PC-9 (cell line): ENCODE data around the gene FST. TPM values are rescaled to one million over a fixed set of nuclear protein-coding genes. Genes with fewer than 3 reads are reported as not detected.

Experiments used
- BruUV-seq: library from RNA; stranded (reverse); fragments of 400-500 nt; replicated peaks from 2 replicates; lab custom pipeline; 2021; lab: Mats Ljungman, UMichigan
- CTCF ChIA-PET: fragments of 300-600 bp; sonication (Branson Sonifier 250); formaldehyde crosslinking; loops from one replicate; lab custom pipeline; 2022; ENCODE audit warnings: antibody characterized with exemption; lab: Charles Lee
- POLR2A ChIA-PET: fragments of 300-600 bp; sonication (Branson Sonifier 250); formaldehyde crosslinking; loops from one replicate; lab custom pipeline; 2022; ENCODE audit warnings: antibody characterized with exemption; ENCODE audit not compliant: unreplicated experiment; lab: Charles Lee
- DNase-seq, 2 experiments: peaks; one replicate each; pipeline versions ENCODE4 v3.0.0 to v3.0.0-alpha.2; 2015 to 2022; ENCODE audit warnings: mixed read lengths in 1 of 2
- H2AFZ ChIP-seq: fragments of 200-600 bp; sonication (generic); 2 replicates; pipeline ENCODE4 v1.8.1; 2017; ENCODE audit warnings: antibody characterized with exemption
- H3F3A ChIP-seq: fragments of 200-600 bp; sonication (generic); 2 replicates; pipeline ENCODE4 v1.8.1; 2017; ENCODE audit warnings: antibody characterized with exemption, mild to moderate bottlenecking, low read depth; ENCODE audit not compliant: insufficient read depth
- H3K27ac ChIP-seq: fragments of 200-600 bp; sonication (generic); 2 replicates; pipeline ENCODE4 v1.6.1; 2016; ENCODE audit warnings: mixed run types
- H3K27me3 ChIP-seq: fragments of 200-600 bp; sonication (generic); 2 replicates; pipeline ENCODE4 v1.6.1; 2016; ENCODE audit warnings: low read depth, mixed run types; ENCODE audit not compliant: insufficient read depth
- H3K36me3 ChIP-seq: fragments of 200-600 bp; sonication (generic); 2 replicates; pipeline ENCODE4 v1.6.1; 2016; ENCODE audit warnings: low read depth, mixed run types
- H3K4me1 ChIP-seq: fragments of 200-600 bp; sonication (generic); replicated peaks from 2 replicates; pipeline ENCODE4 v1.6.1; 2016; ENCODE audit warnings: mixed run types; ENCODE audit not compliant: insufficient read depth
- H3K4me2 ChIP-seq: fragments of 200-600 bp; sonication (generic); 2 replicates; pipeline ENCODE4 v1.6.1; 2017; ENCODE audit warnings: mixed run types
- H3K4me3 ChIP-seq: fragments of 200-600 bp; sonication (generic); 2 replicates; pipeline ENCODE4 v1.6.1; 2016; ENCODE audit warnings: mixed run types
- H3K79me2 ChIP-seq: fragments of 200-600 bp; sonication (generic); 2 replicates; pipeline ENCODE4 v1.6.1; 2017; ENCODE audit warnings: low read depth, mixed run types
- H3K9me2 ChIP-seq: fragments of 200-600 bp; sonication (generic); 2 replicates; pipeline ENCODE4 v1.8.1; 2017; ENCODE audit warnings: mild to moderate bottlenecking; ENCODE audit not compliant: insufficient read depth
- H3K9me3 ChIP-seq: fragments of 200-600 bp; sonication (generic); 2 replicates; pipeline ENCODE4 v1.8.1; 2016; ENCODE audit warnings: low read depth; ENCODE audit not compliant: insufficient read depth
- H4K20me1 ChIP-seq: fragments of 200-600 bp; sonication (generic); 2 replicates; pipeline ENCODE4 v1.8.1; 2017; ENCODE audit not compliant: insufficient read depth
- EZH2 ChIP-seq: fragments of 200-600 bp; sonication (generic); IDR thresholded peaks from 2 replicates; pipeline ENCODE4 v1.8.0; 2017; ENCODE audit warnings: antibody characterized with exemption, low read depth
- intact Hi-C: fragments of 100-400 bp; cut with micrococcal nuclease; formaldehyde crosslinking; loops from one replicate; pipeline ENCODE4 v1.10.0; 2022; ENCODE audit not compliant: unreplicated experiment
- total RNA-seq: library from RNA; stranded (reverse); gene quantifications from 2 replicates; pipeline ENCODE4 v1.2.3, GENCODE V29; 2021
- TF ChIP-seq, protein P1 (sequence below): fragments of 200-600 bp; sonication (generic); conservative IDR thresholded peaks from 2 replicates; pipeline ENCODE4 v1.6.1; 2017; ENCODE audit warnings: mixed run types, antibody characterized with exemption, mild to moderate bottlenecking, moderate library complexity

Gene FST
- total RNA-seq, 1 experiment from 2014 or later: 0.63 TPM

DNA sequence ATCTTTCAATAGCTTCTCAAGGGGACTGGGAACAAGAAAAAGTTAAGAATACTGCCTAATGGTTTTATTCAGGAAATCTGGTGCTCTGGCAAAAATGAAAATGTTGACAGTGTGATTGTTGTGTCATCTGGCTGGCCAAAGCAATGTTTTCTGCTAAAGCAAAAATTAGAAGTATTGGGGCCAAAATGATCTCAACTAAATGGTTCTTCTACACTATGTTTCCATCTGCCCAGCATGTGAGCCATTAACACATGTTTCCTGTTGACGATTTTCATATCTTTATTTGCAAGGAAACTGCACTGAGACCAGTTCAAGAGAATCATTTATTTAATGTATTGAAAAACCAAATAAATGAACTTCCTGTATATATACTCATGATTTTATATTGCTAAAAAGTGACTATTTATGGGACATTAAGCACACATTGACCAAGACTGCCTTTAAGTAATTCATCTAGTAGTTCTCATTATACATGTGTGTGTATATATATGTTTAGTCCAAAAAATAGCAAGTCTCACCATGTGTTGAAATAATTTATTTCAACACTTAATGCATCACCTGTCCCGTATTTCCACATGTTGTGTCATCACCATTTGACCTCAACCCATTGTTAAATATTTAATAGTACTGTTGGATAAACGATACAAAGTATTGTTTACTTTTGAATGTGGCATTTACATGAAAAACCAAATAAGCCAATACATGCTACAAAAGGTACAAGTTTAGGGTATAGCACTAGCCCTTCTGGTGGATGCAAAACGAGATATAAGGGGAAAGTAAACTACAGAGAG is 7.5 kb upstream of the FST start:
- Histone ChIP-seq H3K4me3 (no peak overlapping the region), H4K20me1 (no peaks in the 10 kb centered on the region), H3K36me3 (no peaks in the 10 kb centered on the region), H3K4me1 (peaks cover 20% of the 10 kb centered on the region), H3K79me2 (no peaks in the 10 kb centered on the region), H3F3A (peaks cover 12% of the 10 kb centered on the region; the same call in 1 of the 2 replicates), H3K9me3 (no peaks in the 10 kb centered on the region), H3K27me3 (no peaks in the 10 kb centered on the region), H2AFZ (no peak overlapping the region), H3K27ac (no peak overlapping the region), H3K4me2 (no peak overlapping the region), H3K9me2 (no peaks in the 10 kb centered on the region)
- CTCF ChIA-PET: no interaction called here
- intact Hi-C loops: no loop called here
- no TSS peak for BruUV-seq
- TF ChIP-seq EZH2: no peak
- TF ChIP-seq, protein P1, sequence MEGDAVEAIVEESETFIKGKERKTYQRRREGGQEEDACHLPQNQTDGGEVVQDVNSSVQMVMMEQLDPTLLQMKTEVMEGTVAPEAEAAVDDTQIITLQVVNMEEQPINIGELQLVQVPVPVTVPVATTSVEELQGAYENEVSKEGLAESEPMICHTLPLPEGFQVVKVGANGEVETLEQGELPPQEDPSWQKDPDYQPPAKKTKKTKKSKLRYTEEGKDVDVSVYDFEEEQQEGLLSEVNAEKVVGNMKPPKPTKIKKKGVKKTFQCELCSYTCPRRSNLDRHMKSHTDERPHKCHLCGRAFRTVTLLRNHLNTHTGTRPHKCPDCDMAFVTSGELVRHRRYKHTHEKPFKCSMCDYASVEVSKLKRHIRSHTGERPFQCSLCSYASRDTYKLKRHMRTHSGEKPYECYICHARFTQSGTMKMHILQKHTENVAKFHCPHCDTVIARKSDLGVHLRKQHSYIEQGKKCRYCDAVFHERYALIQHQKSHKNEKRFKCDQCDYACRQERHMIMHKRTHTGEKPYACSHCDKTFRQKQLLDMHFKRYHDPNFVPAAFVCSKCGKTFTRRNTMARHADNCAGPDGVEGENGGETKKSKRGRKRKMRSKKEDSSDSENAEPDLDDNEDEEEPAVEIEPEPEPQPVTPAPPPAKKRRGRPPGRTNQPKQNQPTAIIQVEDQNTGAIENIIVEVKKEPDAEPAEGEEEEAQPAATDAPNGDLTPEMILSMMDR: no peak
- no peak for DNase-seq
- POLR2A ChIA-PET: no interaction called here

DNA sequence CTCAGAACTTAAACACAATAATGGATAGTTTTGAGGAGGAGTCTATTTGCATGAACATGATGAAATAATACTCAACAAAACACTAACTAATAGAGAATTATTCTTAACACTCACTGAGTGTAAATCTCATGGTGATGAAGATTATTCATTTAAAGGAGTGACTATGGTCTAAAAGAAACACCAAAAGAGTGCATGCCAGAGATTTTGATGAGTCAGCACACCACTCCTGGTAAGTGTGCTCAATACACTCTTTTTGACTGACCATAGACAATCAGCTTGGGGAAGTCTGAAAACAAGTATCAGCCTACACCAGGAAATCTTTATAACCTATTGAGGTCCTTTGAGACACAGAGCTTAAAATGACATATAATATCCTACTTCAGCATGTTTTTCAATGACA is 6.8 kb upstream of the FST start:
- peaks cover 20% of the 10 kb centered on the region for H3K4me1 ChIP-seq
- H3K9me3 ChIP-seq: no peaks in the 10 kb centered on the region
- H3K36me3 ChIP-seq: no peaks in the 10 kb centered on the region
- no peak for DNase-seq
- ChIA-PET POLR2A (no interaction called here), CTCF (no interaction called here)
- no peak overlapping the region for H2AFZ ChIP-seq
- no peak overlapping the region for H3K27ac ChIP-seq
- no peaks in the 10 kb centered on the region for H3K79me2 ChIP-seq
- BruUV-seq: no TSS peak
- H3K27me3 ChIP-seq: no peaks in the 10 kb centered on the region
- no peak overlapping the region for H3K4me3 ChIP-seq
- TF ChIP-seq EZH2: no peak
- TF ChIP-seq, protein P1: no peak
- intact Hi-C loops: no loop called here
- H4K20me1 ChIP-seq: no peaks in the 10 kb centered on the region
- H3K9me2 ChIP-seq: no peaks in the 10 kb centered on the region
- peaks cover 12% of the 10 kb centered on the region; the same call in 1 of the 2 replicates for H3F3A ChIP-seq
- no peak overlapping the region for H3K4me2 ChIP-seq

DNA sequence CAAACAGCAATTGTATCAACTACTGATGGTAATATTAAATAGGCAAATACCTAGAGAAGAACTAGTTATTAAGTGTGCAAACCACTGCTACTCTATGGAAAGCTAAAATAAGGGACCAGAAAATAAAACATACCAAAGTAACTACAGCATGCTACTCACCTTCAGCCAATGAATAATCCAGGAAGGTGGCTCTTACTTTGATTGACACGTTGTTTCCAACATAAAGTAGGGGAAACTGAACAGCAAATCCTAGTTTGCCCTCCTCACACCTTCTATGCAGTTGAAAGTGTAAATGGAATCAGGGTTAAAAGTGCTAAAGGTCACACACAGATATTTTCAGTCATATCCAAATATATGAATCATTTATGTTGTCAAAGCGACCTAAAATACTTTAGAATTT is 5.1 kb upstream of the FST start:
- Histone ChIP-seq H2AFZ (no peak overlapping the region), H3K36me3 (no peaks in the 10 kb centered on the region), H3K27me3 (peaks cover 7% of the 10 kb centered on the region; the same call in 1 of the 2 replicates), H3K27ac (no peak overlapping the region), H3K79me2 (no peaks in the 10 kb centered on the region), H3K4me2 (no peak overlapping the region), H4K20me1 (no peaks in the 10 kb centered on the region), H3K9me2 (no peaks in the 10 kb centered on the region), H3K4me3 (no peak overlapping the region), H3K4me1 (peaks cover 5% of the 10 kb centered on the region), H3K9me3 (no peaks in the 10 kb centered on the region), H3F3A (peaks cover 5% of the 10 kb centered on the region; the same call in 1 of the 2 replicates)
- DNase-seq: no peak
- no TSS peak for BruUV-seq
- ChIA-PET CTCF (interaction anchor here (0.6 kb wide), 1 partner anchor 760 kb away, joined by 3 read pairs; no protein-coding TSS in a partner anchor), POLR2A (no interaction called here)
- intact Hi-C loops: loop anchor here (5.0 kb wide), 3 partner anchors 38 to 303 kb away; no protein-coding TSS in a partner anchor
- TF ChIP-seq EZH2: no peak
- TF ChIP-seq, protein P1: no peak
